ENCODE data around the gene STPG2. TPM values are rescaled to one million over a fixed set of nuclear protein-coding genes. Genes with fewer than 3 reads are reported as not detected.

The STPG2 gene
- total and polyA plus RNA-seq, 2 of the 8 experiments (the other 6 are each of a cell fraction or from before 2014, with no cell fraction given), result 0.03 TPM; not detected in 1

DNA sequence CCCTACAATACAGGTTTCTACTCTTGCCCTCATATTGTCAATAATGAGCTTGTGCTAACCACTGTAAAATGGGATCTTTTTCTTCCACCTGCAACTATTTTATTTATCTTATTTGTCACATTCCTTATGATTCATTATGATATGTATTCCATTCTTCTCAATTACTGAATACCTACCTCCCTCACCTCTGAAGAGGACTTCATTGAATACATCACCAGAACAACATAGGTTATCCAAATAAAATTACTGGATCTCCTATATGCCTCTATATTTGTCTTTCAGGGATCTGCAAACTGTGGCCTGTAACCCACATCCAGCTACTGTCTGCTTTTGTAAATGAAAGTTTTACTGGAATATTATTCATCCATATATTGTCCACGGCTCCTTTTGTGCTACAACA is 41.3 kb downstream of the STPG2 start:
- no peaks in the 10 kb centered on the region for H3K9me3 ChIP-seq (ENCODE audit: insufficient read depth in 2 of 2, low read depth in 1 of 2, low read length in 1 of 2)
- no peaks in the 10 kb centered on the region for H3K4me1 ChIP-seq (replicated peaks in 1 of 4; ENCODE audit: control insufficient read depth in 3 of 4, insufficient read depth in 4 of 4, low read length in 3 of 4)
- H3K23ac ChIP-seq (ENCODE audit: insufficient read length), result no peak overlapping the region
- TF ChIP-seq HDAC2 (IDR thresholded peaks at IDR 0.05; ENCODE audit: borderline replicate concordance in 1 of 2, low read depth in 2 of 2, low read length in 2 of 2), result no peak
- no peak for TF ChIP-seq BCL11A (IDR thresholded peaks at IDR 0.05; ENCODE audit: low read depth in 2 of 2, low read length in 2 of 2)
- TF ChIP-seq SRF (IDR thresholded peaks at IDR 0.05; ENCODE audit: low read depth, low read length), result no peak
- TF ChIP-seq JUN (IDR thresholded peaks at IDR 0.05; ENCODE audit: low read depth, low read length), result no peak
- no peak for TF ChIP-seq KDM1A (IDR thresholded peaks at IDR 0.05; ENCODE audit: borderline replicate concordance, low read length)
- TF ChIP-seq RNF2 (IDR thresholded peaks at IDR 0.05; ENCODE audit: borderline replicate concordance, low read depth, low read length, missing control alignments, poor library complexity, severe bottlenecking), result no peak
- H3K36me3 ChIP-seq (ENCODE audit: control insufficient read depth in 2 of 4, insufficient read depth in 4 of 4, low read length in 3 of 4), result no peaks in the 10 kb centered on the region
- no peak overlapping the region for H3K9ac ChIP-seq (replicated peaks in 1 of 4; ENCODE audit: extremely low read depth in 1 of 4, low read depth in 3 of 4, low read length in 3 of 4)
- H3K4me2 ChIP-seq (ENCODE audit: insufficient read depth in 1 of 2, low read depth in 2 of 2, low read length in 2 of 2), result no peak overlapping the region
- H4K5ac ChIP-seq (ENCODE audit: insufficient read length, low read depth, low read length), result no peak overlapping the region
- H4K91ac ChIP-seq (replicated peaks; ENCODE audit: insufficient read length, low read length), result no peak overlapping the region
- no peak overlapping the region for H2BK5ac ChIP-seq (ENCODE audit: low read depth, low read length)
- H3K27ac ChIP-seq (ENCODE audit: low read depth, low read length), result no peak overlapping the region
- no peak overlapping the region for H2AK5ac ChIP-seq (ENCODE audit: low read depth, low read length)
- H2BK15ac ChIP-seq (ENCODE audit: low read length), result no peak overlapping the region
- H2BK12ac ChIP-seq (ENCODE audit: low read depth, low read length), result no peak overlapping the region
- H2BK120ac ChIP-seq (replicated peaks; ENCODE audit: low read depth, low read length), result no peak overlapping the region
- ChIA-PET CTCF (ENCODE audit: partially characterized antibody) (interaction anchor here (0.6 to 1.8 kb wide), 4 partner anchors 8 to 159 kb away, joined by 3 to 6 read pairs (median 4); no protein-coding TSS in a partner anchor), POLR2A (ENCODE audit: partially characterized antibody) (no interaction called here)
- DNase-seq (ENCODE audit: low read depth in 1 of 2, low spot score in 2 of 2), result no peak
- H2BK20ac ChIP-seq (ENCODE audit: low read length), result no peak overlapping the region
- no peak overlapping the region for H3K14ac ChIP-seq (ENCODE audit: insufficient read length)
- FAIRE-seq, result no peak
- H3K56ac ChIP-seq (replicated peaks; ENCODE audit: insufficient read length, low read depth, low read length), result no peak overlapping the region
- no peak overlapping the region for H3K4me3 ChIP-seq (ENCODE audit: extremely low read depth in 1 of 4, insufficient read depth in 2 of 4, low read depth in 3 of 4, low read length in 4 of 4)
- no peaks in the 10 kb centered on the region for H3K27me3 ChIP-seq (replicated peaks in 1 of 4; ENCODE audit: control insufficient read depth in 3 of 4, extremely low read depth in 1 of 4, insufficient read depth in 3 of 4, low read length in 3 of 4)
- no peak overlapping the region for H3K4ac ChIP-seq (replicated peaks; ENCODE audit: insufficient read length, low read depth, low read length)
- H3K79me2 ChIP-seq (ENCODE audit: control insufficient read depth in 1 of 2, insufficient read depth in 2 of 2, low read length in 2 of 2), result no peaks in the 10 kb centered on the region
- no peak overlapping the region for H3K18ac ChIP-seq (ENCODE audit: extremely low read depth, low read length)
- no peak overlapping the region for H2AFZ ChIP-seq (ENCODE audit: low read length)
- no peaks in the 10 kb centered on the region for H4K20me1 ChIP-seq (replicated peaks in 1 of 2; ENCODE audit: control insufficient read depth in 1 of 2, insufficient read depth in 2 of 2, low read length in 2 of 2)
- no peak overlapping the region for H4K8ac ChIP-seq (ENCODE audit: extremely low read depth, insufficient read depth, low read length)
- H3K23me2 ChIP-seq (ENCODE audit: low read depth, low read length), result no peaks in the 10 kb centered on the region
- WGBS, 2 experiments (ENCODE audit: extremely low coverage in 1 of 2, insufficient coverage in 1 of 2, insufficient read length in 1 of 2, insufficient replicate concordance in 2 of 2, low coverage in 1 of 2, low lambda C conversion rate in 2 of 2, missing lambda C conversion rate in 1 of 2), result 86% methylated on average over 1 of the region's 1 CpG; no CpG with 5 or more reads in 1 of the 2 experiments
- no peaks in the 10 kb centered on the region for H3K79me1 ChIP-seq (ENCODE audit: low read depth, low read length)

Measured in H1 (cell line).